Measurements from ENCODE around the gene SPEF1. TPM values are rescaled to one million over a fixed set of nuclear protein-coding genes. Genes with fewer than 3 reads are reported as not detected.

SPEF1 gene
- total RNA-seq, 1 donor from 2014 or later: 0.12 TPM

- intact Hi-C loops (cut with micrococcal nuclease): loop anchor here (1.0 to 5.0 kb wide), 6 partner anchors 9 to 226 kb away; partner anchors contain the start of genes AP5S1, CDC25B, MAVS and PANK2
Measured at GRCh38 chr20:3811467-3812258, 30.4 kb upstream of the SPEF1 start.

- intact Hi-C loops (cut with micrococcal nuclease): no loop called here
Measured at GRCh38 chr20:3808544-3808943, 27.3 kb upstream of the SPEF1 start.

- intact Hi-C loops (cut with micrococcal nuclease): no loop called here
Measured at GRCh38 chr20:3804781-3805180, 23.5 kb upstream of the SPEF1 start.

GRCh38 chr20:3804254-3804751 lies 23.1 kb upstream of the SPEF1 start:
- intact Hi-C loops (cut with micrococcal nuclease): no loop called here

- intact Hi-C loops (cut with micrococcal nuclease): no loop called here
Measured at GRCh38 chr20:3803854-3804253, 22.6 kb upstream of the SPEF1 start.

- intact Hi-C loops (cut with micrococcal nuclease): no loop called here
Measured at GRCh38 chr20:3803289-3803688, 22.0 kb upstream of the SPEF1 start.

GRCh38 chr20:3802524-3803239 lies 21.4 kb upstream of the SPEF1 start:
- intact Hi-C loops (cut with micrococcal nuclease): no loop called here

GRCh38 chr20:3801846-3802245 lies 20.6 kb upstream of the SPEF1 start:
- intact Hi-C loops (cut with micrococcal nuclease): no loop called here

- intact Hi-C loops (cut with micrococcal nuclease): no loop called here
Measured at GRCh38 chr20:3801299-3801698, 20.1 kb upstream of the SPEF1 start.

- intact Hi-C loops (cut with micrococcal nuclease): no loop called here
Measured at GRCh38 chr20:3800878-3801260, 19.6 kb upstream of the SPEF1 start.

- intact Hi-C loops (cut with micrococcal nuclease): no loop called here
Measured at GRCh38 chr20:3800256-3800877, 19.1 kb upstream of the SPEF1 start.

GRCh38 chr20:3798908-3799248 lies 17.6 kb upstream of the SPEF1 start:
- intact Hi-C loops (cut with micrococcal nuclease): loop anchor here (5.0 kb wide), 2 partner anchors 108 to 392 kb away; partner anchors contain the start of gene DNAAF9

GRCh38 chr20:3798373-3798768 lies 17.1 kb upstream of the SPEF1 start:
- intact Hi-C loops (cut with micrococcal nuclease): loop anchor here (5.0 kb wide), 2 partner anchors 109 to 391 kb away; partner anchors contain the start of gene DNAAF9

GRCh38 chr20:3797592-3798372 lies 16.5 kb upstream of the SPEF1 start:
- intact Hi-C loops (cut with micrococcal nuclease): loop anchor here (2.0 to 5.0 kb wide), 4 partner anchors 17 to 390 kb away; partner anchors contain the start of genes DNAAF9, PANK2 and SPEF1

- intact Hi-C loops (cut with micrococcal nuclease): loop anchor here (2.0 to 5.0 kb wide), 4 partner anchors 16 to 390 kb away; partner anchors contain the start of genes DNAAF9, PANK2 and SPEF1
Measured at GRCh38 chr20:3797226-3797545, 15.9 kb upstream of the SPEF1 start.

GRCh38 chr20:3796477-3797225 lies 15.4 kb upstream of the SPEF1 start:
- intact Hi-C loops (cut with micrococcal nuclease): loop anchor here (1.0 to 5.0 kb wide), 8 partner anchors 15 to 389 kb away; partner anchors contain the start of genes AP5S1, DNAAF9, MAVS and PANK2

GRCh38 chr20:3795511-3796468 lies 14.5 kb upstream of the SPEF1 start, which contains the start of gene CDC25B:
CDC25B (plus strand) TSS chr20:3796310; CDS start chr20:3796532, 222 bp downstream.
- intact Hi-C loops (cut with micrococcal nuclease): loop anchor here (1.0 to 5.0 kb wide), 9 partner anchors 8 to 388 kb away; partner anchors contain the start of genes AP5S1, DNAAF9, MAVS and PANK2

GRCh38 chr20:3794701-3795420 lies 13.6 kb upstream of the SPEF1 start:
- intact Hi-C loops (cut with micrococcal nuclease): loop anchor here (1.0 to 5.0 kb wide), 3 partner anchors 8 to 388 kb away; partner anchors contain the start of gene DNAAF9
